K562 (cell line): Measurements from ENCODE around the gene SH2D5. TPM values are rescaled to one million over a fixed set of nuclear protein-coding genes. Genes with fewer than 3 reads are reported as not detected.

Experiments used
- CHD1 ChIP-seq: fragments of 200-600 bp; sonication (generic); IDR thresholded peaks from one replicate; pipeline ENCODE4 v1.6.1; 2012; ENCODE audit warnings: mild to moderate bottlenecking, moderate library complexity, low read length, inconsistent platforms
- CREB1 ChIP-seq, 2 experiments: sonication (generic) in 1 of 2; formaldehyde crosslinking in 1 of 2; IDR thresholded peaks; 2 replicates each; pipeline versions ENCODE4 v1.6.1 to v1.8.0; 2012 to 2022; ENCODE audit warnings: inconsistent platforms in 1 of 2, mild to moderate bottlenecking in 1 of 2, missing genetic modification reagents in 1 of 2, moderate library complexity in 1 of 2
- DACH1 ChIP-seq: fragments of 450-650 bp; IDR thresholded peaks from 2 replicates; pipeline ENCODE4 v1.6.1; 2018; ENCODE audit not compliant: partially characterized antibody
- ESRRB ChIP-seq: fragments of 250-450 bp; sonication (Bioruptor Pico); IDR thresholded peaks from 2 replicates; pipeline ENCODE4 v1.5.0; 2020; ENCODE audit warnings: mild to moderate bottlenecking, moderate library complexity, borderline replicate concordance
- ETV6 ChIP-seq, 3 experiments: fragments of 150-350 bp in 1 of 3; sonication (generic) in 1 of 3; formaldehyde crosslinking in 1 of 3; IDR thresholded peaks; 2 replicates each; pipeline versions ENCODE4 v1.6.1 to v1.8.0; 2014 to 2022; ENCODE audit warnings: borderline replicate concordance in 2 of 3, low read depth in 2 of 3, antibody characterized with exemption in 1 of 3, low read length in 1 of 3, mild to moderate bottlenecking in 1 of 3, missing genetic modification reagents in 1 of 3
- FOXM1 ChIP-seq, 2 experiments: fragments of 450-650 bp in 1 of 2; sonication (generic) in 1 of 2; formaldehyde crosslinking in 1 of 2; IDR thresholded peaks; 2 replicates each; pipeline versions ENCODE4 v1.6.1 to v1.9.0; 2017 to 2022; ENCODE audit warnings: low read depth in 2 of 2, mild to moderate bottlenecking in 2 of 2, missing genetic modification reagents in 1 of 2, moderate library complexity in 1 of 2
- MLX ChIP-seq, 2 experiments: fragments of 450-650 bp in 1 of 2; sonication (generic) in 1 of 2; formaldehyde crosslinking; conservative IDR thresholded peaks; 2 replicates each; pipeline versions ENCODE4 v1.4.0 to v1.8.1; 2020 to 2022; ENCODE audit warnings: mild to moderate bottlenecking in 1 of 2, missing genetic modification reagents in 1 of 2
- NR2C1 ChIP-seq, 2 experiments: fragments of 450-650 bp; IDR thresholded peaks; 2 replicates each; pipeline ENCODE4 v1.6.1; 2017; ENCODE audit warnings: mild to moderate bottlenecking in 2 of 2, antibody characterized with exemption in 1 of 2, inconsistent platforms in 1 of 2, missing compliant biosample characterization in 1 of 2, missing genetic modification characterization in 1 of 2
- POU5F1 ChIP-seq: fragments of 150-350 bp; IDR thresholded peaks from 2 replicates; pipeline ENCODE4 v1.6.1; 2014; ENCODE audit warnings: borderline replicate concordance, low read length, low read depth, mild to moderate bottlenecking; ENCODE audit not compliant: partially characterized antibody
- PTBP1 ChIP-seq: fragments of 200-400 bp; formaldehyde crosslinking; IDR thresholded peaks from 2 replicates; pipeline ENCODE4 v1.6.1; 2017; ENCODE audit warnings: low read depth, low read length
- RB1 ChIP-seq: fragments of 450-650 bp; IDR thresholded peaks from 2 replicates; pipeline ENCODE4 v1.6.1; 2017; ENCODE audit warnings: low read depth, mild to moderate bottlenecking
- THRAP3 ChIP-seq: fragments of 450-650 bp; IDR thresholded peaks from 2 replicates; pipeline ENCODE4 v1.6.1; 2016; ENCODE audit warnings: mild to moderate bottlenecking, inconsistent platforms, borderline replicate concordance
- U2AF2 ChIP-seq: fragments of 200-400 bp; formaldehyde crosslinking; optimal IDR thresholded peaks from 2 replicates; pipeline ENCODE3; 2017; ENCODE audit warnings: low read depth, mild to moderate bottlenecking, low read length
- USF2 ChIP-seq: sonication (generic); formaldehyde crosslinking; IDR thresholded peaks from 2 replicates; pipeline ENCODE4 v1.5.0; 2020; ENCODE audit warnings: missing genetic modification reagents
- ZC3H11A ChIP-seq: IDR thresholded peaks from 2 replicates; pipeline ENCODE4 v1.6.1; 2012; ENCODE audit warnings: low read depth, low read length, improper control_type of control experiment
- polyA plus RNA-seq, 8 experiments: library from polyadenylated mRNA; depleted of rRNA in 4 of 8; stranded (reverse) in 5 of 8; unstranded in 3 of 8; fragments of >200 nt; fragmentation: Nextera tagmentation in 2 of 8; fragmentation: Illumina TruSeq in 1 of 8; extraction: Ambion mirVana in 2 of 8; extraction: Trizol in 1 of 8; gene quantifications; 2 replicates each; pipeline versions ENCODE4 v1.2.1 to v1.2.3, GENCODE V29; 2011 to 2014; ENCODE audit warnings: inconsistent platforms in 1 of 8, missing spikeins in 1 of 8
- total RNA-seq, 7 experiments: library from RNA; depleted of rRNA in 6 of 7; stranded (reverse); fragments of >200 nt in 6 of 7; fragmentation: Illumina TruSeq in 2 of 7; extraction: Trizol in 2 of 7; gene quantifications; 2 replicates each; pipeline versions ENCODE4 v1.2.1 to v1.2.3, GENCODE V29; 2011 to 2021; ENCODE audit warnings: low replicate concordance in 1 of 7

SH2D5 gene
- total and polyA plus RNA-seq, 9 of the 15 experiments (the other 6 are each of a cell fraction or from before 2014, with no cell fraction given): 0.06 to 0.11 TPM; not detected in 7

- TF ChIP-seq USF2 (CRISPR knock-in tag) (peak; percentile 72), POU5F1 (no peak), CREB1 (IDR thresholded peaks at IDR 0.05) (no peak), CREB1 (CRISPR knock-in tag; IDR thresholded peaks at IDR 0.05) (peak; percentile 49; the same call in 1 of the 2 replicates), NR2C1 (IDR thresholded peaks at IDR 0.05) (no peak), NR2C1 (tag; IDR thresholded peaks at IDR 0.05) (0 out of 2 replicates have a peak, but pooled peaks have one; percentile 9), THRAP3 (no peak), FOXM1 (IDR thresholded peaks at IDR 0.05; ENCODE audit: low read depth) (no peak), FOXM1 (CRISPR knock-in tag; IDR thresholded peaks at IDR 0.05; ENCODE audit: low read depth) (no peak), DACH1 (peak; percentile 44), ESRRB (no peak), ZC3H11A (no peak), U2AF2 (no peak), PTBP1 (no peak), CHD1 (no peak), MLX (CRISPR knock-in tag; conservative IDR thresholded peaks at IDR 0.05) (no peak), RB1 (peak; percentile 56; the same call in 1 of the 2 replicates), ETV6 (IDR thresholded peaks at IDR 0.05; ENCODE audit: borderline replicate concordance in 1 of 2, low read depth in 2 of 2, low read length in 1 of 2) (no peak), ETV6 (CRISPR knock-in tag; IDR thresholded peaks at IDR 0.05; ENCODE audit: borderline replicate concordance) (no peak)
These were observed at the start of gene SH2D5 (continued) for GRCh38 chr1:20732588-20733359.
